Hematopoietic multipotent progenitor cell treated with erythropoietin and hydrocortisone succinate and interleukin-3 and kit ligand, for 17 days (in vitro differentiated cells): Measurements from ENCODE around the gene NUDT9.
"Not testable (repeated sequence)": the region's sequence is repeated elsewhere in the genome, so short reads cannot be mapped to it uniquely, and the experiment has no call there.

Experiments used
- DNase-seq: peaks from one replicate; pipeline ENCODE4 v3.0.0-alpha.2; 2015; ENCODE audit warnings: low spot score

Gene NUDT9

GRCh38 chr4:87462102-87462501 lies 39.7 kb downstream of the NUDT9 start:
- no peak for DNase-seq

GRCh38 chr4:87465739-87466366 lies 43.5 kb downstream of the NUDT9 start:
- peak; percentile 74 for DNase-seq

GRCh38 chr4:87469390-87469789 lies 47.0 kb downstream of the NUDT9 start:
- no peak for DNase-seq

- DNase-seq = no peak
Measured at GRCh38 chr4:87476934-87477333, 54.6 kb downstream of the NUDT9 start.

- DNase-seq = no peak
Measured at GRCh38 chr4:87478732-87479250, 56.4 kb downstream of the NUDT9 start.

GRCh38 chr4:87481377-87481776 lies 59.0 kb downstream of the NUDT9 start:
- no peak for DNase-seq

- not testable (repeated sequence) for DNase-seq
Measured at GRCh38 chr4:87483247-87483646, 60.9 kb downstream of the NUDT9 start.

- DNase-seq = not testable (repeated sequence)
Measured at GRCh38 chr4:87488666-87489065, 66.3 kb downstream of the NUDT9 start.

- no peak for DNase-seq
Measured at GRCh38 chr4:87489678-87490077, 67.3 kb downstream of the NUDT9 start.

- DNase-seq = no peak
Measured at GRCh38 chr4:87490664-87491369, 68.4 kb downstream of the NUDT9 start.

GRCh38 chr4:87491436-87491835 lies 69.1 kb downstream of the NUDT9 start:
- DNase-seq = no peak

GRCh38 chr4:87491851-87492250 lies 69.5 kb downstream of the NUDT9 start:
- DNase-seq = not testable (repeated sequence)

GRCh38 chr4:87493115-87493514 lies 70.7 kb downstream of the NUDT9 start:
- no peak for DNase-seq

- DNase-seq = no peak
Measured at GRCh38 chr4:87497159-87497558, 74.8 kb downstream of the NUDT9 start.

- DNase-seq = no peak
Measured at GRCh38 chr4:87497578-87497977, 75.2 kb downstream of the NUDT9 start.

- DNase-seq = no peak
Measured at GRCh38 chr4:87498446-87498900, 76.1 kb downstream of the NUDT9 start.

- DNase-seq = no peak
Measured at GRCh38 chr4:87499403-87500091, 77.2 kb downstream of the NUDT9 start.

GRCh38 chr4:87500092-87500462 lies 77.7 kb downstream of the NUDT9 start:
- no peak for DNase-seq

- no peak for DNase-seq
Measured at GRCh38 chr4:87502580-87503238, 80.3 kb downstream of the NUDT9 start.

- no peak for DNase-seq
Measured at GRCh38 chr4:87505862-87506261, 83.5 kb downstream of the NUDT9 start.

GRCh38 chr4:87506974-87507701 lies 84.8 kb downstream of the NUDT9 start:
- DNase-seq = no peak
